Left renal pelvis (tissue), 4 donors: ENCODE results near the gene CAMTA2. TPM values are rescaled to one million over a fixed set of nuclear protein-coding genes. Genes with fewer than 3 reads are reported as not detected.
A peak's percentile ranks its signal among the peaks of the same experiment; 100 is the strongest.

ENCODE experiments used
- DNase-seq, 4 donors: peaks; one replicate each; pipeline ENCODE4 v3.0.0-alpha.2; 2013; ENCODE audit warnings: low read depth in 4 of 4, low spot score in 3 of 4
- polyA plus RNA-seq, 4 donors: library from polyadenylated mRNA; unstranded; fragments of 120-200 nt; gene quantifications; one replicate each; pipeline ENCODE4 v1.2.1, GENCODE V29; 2013; ENCODE audit not compliant: insufficient read length in 4 of 4

The CAMTA2 gene
- polyA plus RNA-seq, 4 donors, result 19.3 to 34.2 (median 26.6) TPM

DNA sequence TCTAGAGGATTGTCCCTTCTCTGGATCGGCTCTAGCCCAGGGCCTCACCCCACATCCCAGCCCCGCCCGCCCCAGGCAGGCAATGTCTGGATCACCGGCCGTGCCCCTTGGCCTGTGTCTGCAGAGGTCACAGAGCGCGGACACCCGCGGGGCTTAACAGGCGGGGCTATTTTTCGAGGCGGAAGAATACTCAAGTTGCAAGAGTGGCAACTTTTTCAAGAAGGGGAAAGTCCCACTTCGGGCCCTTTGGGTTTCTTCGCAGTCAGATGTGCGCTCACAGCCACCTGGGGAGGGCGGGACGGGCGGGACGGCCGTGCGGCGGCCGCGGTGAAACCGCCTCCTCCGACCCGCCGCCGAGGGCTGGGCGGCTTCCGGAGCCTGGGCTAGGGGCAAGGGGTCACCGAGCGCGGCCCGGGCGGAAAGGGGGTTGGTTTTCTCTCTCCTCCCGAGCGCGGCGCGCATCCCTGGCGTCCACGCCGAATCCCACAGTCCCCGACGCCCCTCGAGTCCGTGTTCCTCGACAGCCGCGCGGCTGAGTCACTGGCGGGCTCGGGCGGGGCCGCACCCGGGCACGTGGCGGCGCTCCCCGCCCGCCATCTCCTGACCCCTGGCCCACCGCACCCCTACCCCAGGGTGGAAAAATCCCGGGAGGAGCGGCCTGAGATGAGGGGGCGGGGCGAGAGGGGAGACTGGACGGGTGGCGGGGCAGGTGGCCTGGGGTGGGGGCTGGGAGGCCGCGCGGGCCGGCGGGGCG, 38.0 kb downstream of the CAMTA2 start:
- no peak for DNase-seq

- peak in 2 of 4 donors; percentile 70 to 78 for DNase-seq
These were observed 38.5 kb downstream of the CAMTA2 start for GRCh38 chr17:4948931-4949320.

- DNase-seq, result peak in 2 of 4 donors; percentile 76 to 77
These were observed 39.1 kb downstream of the CAMTA2 start, which contains the start of gene PFN1 for GRCh38 chr17:4948166-4948930. TSS of gene PFN1 (minus strand) at chr17:4948530. CDS start at chr17:4948394, 136 bp downstream.

DNA sequence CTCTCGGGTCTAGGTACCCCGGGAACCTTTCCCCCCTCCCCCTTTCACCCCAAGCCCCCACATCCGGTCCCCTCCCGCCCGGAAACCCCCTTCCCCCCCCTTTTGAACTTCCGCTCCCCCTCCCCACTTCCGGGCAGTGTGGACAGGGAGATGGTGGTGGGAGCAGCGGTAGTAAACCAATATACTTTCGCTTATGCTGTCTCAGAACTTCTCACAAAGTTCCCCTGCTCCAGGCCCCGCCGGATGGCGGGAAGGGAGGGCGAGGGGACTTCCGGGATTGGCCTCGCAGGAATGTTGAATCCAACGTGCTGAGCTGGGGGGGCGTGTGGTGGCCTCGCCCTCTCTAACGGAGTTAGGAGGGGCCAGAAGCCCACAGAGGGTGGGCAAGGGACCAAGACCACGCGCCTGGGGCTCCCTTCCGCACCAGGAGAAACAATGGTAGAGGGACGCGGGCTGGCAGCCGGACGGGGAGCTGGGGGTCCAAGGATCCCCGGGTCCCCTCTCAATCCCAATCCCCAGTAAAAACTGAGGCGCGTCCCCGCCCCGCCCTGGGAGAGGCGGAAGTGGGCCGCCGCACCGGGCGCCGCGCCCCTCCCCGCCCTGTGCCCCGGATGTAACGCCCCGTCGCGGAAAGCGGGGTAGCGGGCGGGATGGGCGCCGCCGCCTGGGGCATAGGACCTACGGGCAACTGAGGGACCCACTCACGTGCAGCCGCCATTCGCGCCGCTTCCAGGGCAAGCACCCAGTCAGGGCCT, 39.9 kb downstream of the CAMTA2 start:
- no peak for DNase-seq

- no peak for DNase-seq
These were observed 40.5 kb downstream of the CAMTA2 start for GRCh38 chr17:4947010-4947410.

- DNase-seq, result no peak
These were observed 41.0 kb downstream of the CAMTA2 start for GRCh38 chr17:4946312-4946976.

GRCh38 chr17:4945944-4946280, 41.6 kb downstream of the CAMTA2 start:
- no peak for DNase-seq

DNA sequence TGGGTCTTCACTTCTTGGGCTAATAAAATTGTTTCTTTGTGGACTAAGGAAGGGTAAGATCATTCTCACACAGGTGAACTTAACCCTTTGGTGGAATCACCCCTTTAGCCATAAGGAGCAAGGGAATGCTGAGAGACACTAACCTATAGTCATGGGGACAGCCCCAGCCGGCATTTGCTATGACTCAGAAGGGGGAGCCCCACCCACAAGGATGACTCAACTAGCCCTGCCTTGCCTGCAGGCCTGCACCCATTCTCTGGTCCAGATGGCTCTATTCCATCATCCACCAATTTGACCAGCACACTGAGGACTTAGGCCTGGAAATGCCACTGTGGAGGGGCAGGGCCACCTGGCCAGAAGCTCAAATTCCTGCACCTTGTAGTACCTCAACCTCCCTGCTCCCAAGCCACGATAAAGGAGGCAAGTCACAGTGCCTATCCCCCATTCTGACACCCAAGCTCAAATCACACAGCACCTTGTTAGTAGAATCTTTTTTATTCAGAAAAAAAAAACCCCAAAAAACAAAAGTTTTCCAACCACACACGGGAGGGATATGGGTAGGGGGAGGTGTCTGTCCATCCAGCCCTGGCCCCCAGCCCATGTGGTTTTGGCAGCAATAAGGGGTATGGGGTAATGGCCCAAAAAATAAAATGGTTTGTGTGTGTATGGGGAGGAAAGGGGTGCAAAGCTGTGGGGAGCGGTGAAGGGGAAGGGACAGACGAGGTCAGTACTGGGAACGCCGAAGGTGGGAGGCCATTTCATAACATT, 42.1 kb downstream of the CAMTA2 start:
- DNase-seq, result no peak

- no peak for DNase-seq
These were observed 42.8 kb downstream of the CAMTA2 start for GRCh38 chr17:4944554-4945175.

DNA sequence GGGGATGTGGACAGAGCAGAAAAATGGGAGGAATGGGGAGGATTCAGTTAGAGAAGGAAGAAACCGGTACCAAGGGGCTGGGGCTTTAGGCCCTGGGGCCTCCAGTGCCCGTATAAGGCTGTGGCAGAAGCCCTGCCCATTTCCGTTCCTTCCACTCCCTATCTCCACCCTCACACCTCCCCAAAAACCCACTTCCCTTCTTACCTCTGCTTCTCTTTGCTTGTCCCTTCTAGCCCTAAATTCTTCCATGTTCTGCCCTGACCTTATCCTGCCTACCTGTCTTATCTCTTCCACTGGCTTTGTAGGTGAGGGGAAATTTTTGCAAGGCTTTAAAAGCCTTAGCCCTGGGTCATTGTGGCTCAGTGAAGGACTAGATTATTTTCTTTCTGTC, 43.3 kb downstream of the CAMTA2 start:
- DNase-seq, result no peak

DNA sequence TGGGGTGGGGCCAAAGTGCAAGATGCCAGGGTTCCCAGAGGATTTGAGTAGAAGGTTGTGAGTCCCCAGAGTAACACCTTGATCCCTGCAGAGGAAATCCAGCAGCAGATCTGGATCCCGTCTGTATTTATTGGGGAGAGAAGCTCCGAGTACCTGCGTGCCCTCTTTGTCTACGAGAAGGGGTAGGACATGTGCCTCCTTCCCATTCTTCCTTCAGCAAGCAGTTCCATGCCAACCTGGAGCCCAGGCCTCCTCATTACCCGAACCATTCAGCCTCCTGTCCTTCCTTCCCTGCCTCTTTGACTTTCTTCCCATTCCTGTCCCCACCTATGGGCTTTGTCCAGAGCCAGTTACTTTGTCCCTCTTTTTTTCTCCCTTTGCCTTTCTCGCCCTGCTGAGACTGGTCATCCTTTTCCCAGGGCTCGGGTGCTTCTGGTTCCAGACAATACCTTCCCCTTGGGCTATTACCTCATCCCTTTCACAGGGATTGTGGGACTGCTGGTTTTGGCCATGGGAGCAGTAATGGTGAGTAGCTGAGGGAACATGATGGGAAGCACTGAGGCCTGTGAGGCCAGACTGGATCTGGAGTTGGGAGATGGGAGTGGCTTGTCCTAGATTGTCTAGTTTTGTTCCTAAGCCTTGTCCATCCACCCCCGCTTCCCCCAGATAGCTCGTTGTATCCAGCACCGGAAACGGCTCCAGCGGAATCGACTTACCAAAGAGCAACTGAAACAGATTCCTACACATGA, 44.5 kb downstream of the CAMTA2 start:
- DNase-seq, result no peak

GRCh38 chr17:4941319-4941610, 46.2 kb downstream of the CAMTA2 start:
- no peak for DNase-seq

DNA sequence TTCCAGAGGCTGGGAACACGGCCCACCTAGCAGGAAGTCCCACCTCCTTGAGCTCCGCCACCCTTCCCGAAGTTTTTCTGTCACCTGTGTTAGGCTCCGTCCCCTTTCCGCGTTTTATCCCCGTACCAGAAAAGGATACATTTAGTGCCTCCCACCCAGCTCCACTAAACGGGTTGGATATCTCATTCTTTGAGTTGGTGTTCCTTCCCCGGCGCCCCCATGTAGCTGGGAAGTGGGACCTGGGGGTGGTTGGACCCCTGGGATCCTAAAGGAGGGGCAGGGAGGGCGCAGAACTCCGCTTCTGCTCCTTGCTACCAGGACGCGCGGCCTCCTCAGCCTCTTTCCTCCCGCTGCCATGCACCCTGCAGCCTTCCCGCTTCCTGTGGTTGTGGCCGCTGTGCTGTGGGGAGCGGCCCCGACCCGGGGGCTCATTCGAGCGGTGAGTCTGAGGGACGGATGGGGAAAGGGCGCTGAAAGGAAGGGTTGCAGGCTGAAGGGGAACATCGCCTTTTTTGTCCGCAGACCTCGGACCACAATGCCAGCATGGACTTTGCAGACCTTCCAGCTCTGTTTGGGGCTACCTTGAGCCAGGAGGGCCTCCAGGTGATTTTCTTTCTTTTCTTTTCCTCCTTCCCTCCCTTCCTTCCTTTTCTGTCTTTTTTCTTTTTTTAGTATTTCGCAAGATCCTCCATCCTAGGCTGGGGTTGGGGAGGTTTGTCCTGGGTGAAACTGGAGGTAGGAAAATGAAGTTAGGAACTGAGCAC, 46.7 kb downstream of the CAMTA2 start:
- DNase-seq, result no peak

DNA sequence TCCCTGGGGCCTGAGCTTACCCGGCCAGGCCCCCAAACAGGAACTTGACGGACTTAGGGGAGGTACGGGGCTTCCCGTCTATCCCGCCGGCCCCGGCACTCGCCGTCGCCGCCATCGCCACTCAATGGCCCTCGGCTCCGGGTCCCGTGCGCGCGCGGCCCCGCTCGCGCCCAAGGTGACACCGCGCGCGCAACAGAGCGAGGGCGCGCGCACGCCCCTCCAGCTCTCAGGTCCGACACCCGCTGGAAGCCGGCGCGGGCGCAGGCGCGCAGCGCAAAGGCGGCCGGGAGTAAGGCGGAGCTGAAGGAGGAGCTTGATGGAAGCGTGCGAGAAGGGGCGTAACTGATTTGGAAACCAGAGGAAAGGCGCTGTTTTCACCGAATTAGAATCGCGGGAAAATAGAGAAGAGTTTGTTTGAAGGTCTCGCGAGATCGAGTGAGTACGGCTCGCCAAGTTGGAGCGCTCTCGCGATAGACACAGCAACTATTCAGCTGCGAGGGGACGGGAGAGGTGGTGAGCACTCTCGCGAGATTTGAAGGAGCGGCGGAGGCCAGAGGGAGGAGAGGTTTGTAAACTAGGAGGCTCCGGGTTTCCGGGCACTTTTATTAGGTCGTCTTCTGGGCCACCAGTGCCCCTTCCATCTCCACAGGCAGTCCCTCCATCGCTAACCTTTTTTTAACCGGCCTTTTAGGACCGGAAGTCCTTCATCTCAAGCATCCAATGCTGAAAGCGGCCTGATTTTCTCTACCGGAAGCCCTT, 47.5 kb downstream of the CAMTA2 start, which contains the start of the genes RNF167 and SLC25A11:
Gene RNF167, plus strand, starts transcription at position 473 of the 759 bp plus-strand sequence. CDS start 642 bp downstream, outside the sequence.
Gene SLC25A11, minus strand, starts transcription at position 251 of the 759 bp plus-strand sequence. Its CDS starts 136 bp downstream, at position 115.
- DNase-seq, result peak; percentile 98 to 99 (median 98)

DNA sequence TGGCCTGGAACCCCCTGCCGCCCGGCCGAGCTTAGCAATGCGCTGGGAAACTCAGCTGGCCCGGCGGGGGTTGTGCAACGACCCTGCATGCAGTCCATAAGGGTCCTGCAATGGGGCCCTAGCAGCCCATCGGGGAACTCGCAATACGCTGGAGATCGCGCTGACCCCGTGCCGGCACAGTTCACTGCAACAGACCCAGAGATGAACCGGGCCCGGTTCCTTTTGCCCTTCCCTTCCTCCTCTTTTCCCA, 48.0 kb downstream of the CAMTA2 start:
- no peak for DNase-seq

GRCh38 chr17:4938688-4939545, 48.6 kb downstream of the CAMTA2 start:
- no peak for DNase-seq

DNA sequence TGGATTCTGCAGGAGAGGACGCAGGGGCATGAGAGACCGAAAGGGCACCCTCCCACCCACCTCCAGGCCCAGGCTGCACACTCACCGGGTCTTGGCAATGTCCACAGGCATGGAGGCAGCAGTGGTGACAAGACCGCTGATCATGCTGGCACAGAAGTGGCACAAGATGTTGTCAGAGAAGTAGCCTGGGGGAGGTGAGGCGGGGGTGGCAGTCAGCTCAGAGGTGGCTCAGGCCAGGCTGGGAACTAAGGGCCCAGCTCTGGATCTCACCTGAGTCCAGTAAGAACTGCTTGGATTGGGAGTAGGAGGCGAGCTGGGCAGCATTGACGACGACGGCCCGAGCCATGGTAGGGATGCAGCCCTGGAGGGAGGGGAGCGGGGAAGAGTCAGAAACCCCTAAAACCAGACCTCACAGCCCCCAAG, 49.4 kb downstream of the CAMTA2 start:
- DNase-seq, result no peak
